IMR-90 (cell line): ENCODE measurements around the gene TBC1D23. TPM values are rescaled to one million over a fixed set of nuclear protein-coding genes. Genes with fewer than 3 reads are reported as not detected.

ENCODE experiments used
- ATAC-seq: fragments of 200-7000 bp; cut with Tn5 transposase; 2 replicates; pipeline ENCODE4 v1.9.1; 2020; ENCODE audit warnings: low read depth, mild to moderate bottlenecking, moderate library complexity
- BruUV-seq: library from RNA; stranded (reverse); fragments of 400-500 nt; replicated peaks from 2 replicates; lab custom pipeline; 2021; lab: Mats Ljungman, UMichigan
- CTCF ChIA-PET: fragments of 300-600 bp; formaldehyde crosslinking; extraction: SDS; loops from one replicate; lab custom pipeline; 2021; ENCODE audit warnings: antibody characterized with exemption; lab: Yijun Ruan, JAX
- POLR2A ChIA-PET: fragments of 300-600 bp; sonication (Branson Sonifier 250); formaldehyde crosslinking; loops from one replicate; lab custom pipeline; 2022; ENCODE audit warnings: antibody characterized with exemption; ENCODE audit not compliant: unreplicated experiment; lab: Charles Lee
- DNase-seq: peaks from one replicate; pipeline ENCODE4 v3.0.0; 2013
- H2AFZ ChIP-seq: replicated peaks from 2 replicates; pipeline ENCODE3; 2013; ENCODE audit warnings: low read length, mild to moderate bottlenecking; ENCODE audit not compliant: poor library complexity
- H2AK5ac ChIP-seq: 2 replicates; pipeline ENCODE4 v1.6.1; 2013; ENCODE audit warnings: low read depth, low read length, inconsistent platforms
- H2AK9ac ChIP-seq: replicated peaks from 2 replicates; pipeline ENCODE3; 2013; ENCODE audit warnings: mild to moderate bottlenecking, low read depth, low read length, moderate library complexity; ENCODE audit not compliant: poor library complexity
- H2BK120ac ChIP-seq: 2 replicates; pipeline ENCODE4 v1.6.1; 2013; ENCODE audit warnings: low read depth, low read length, inconsistent platforms
- H2BK15ac ChIP-seq: 3 replicates; pipeline ENCODE4 v1.6.1; 2013; ENCODE audit warnings: low read depth, low read length, inconsistent platforms
- H2BK20ac ChIP-seq: 2 replicates; pipeline ENCODE4 v1.6.1; 2013; ENCODE audit warnings: low read depth, mild to moderate bottlenecking, inconsistent platforms, low read length, moderate library complexity
- H2BK5ac ChIP-seq: 2 replicates; pipeline ENCODE4 v1.6.1; 2013; ENCODE audit warnings: mild to moderate bottlenecking, low read depth, low read length, inconsistent platforms; ENCODE audit not compliant: poor library complexity, severe bottlenecking
- H3K14ac ChIP-seq: replicated peaks from 2 replicates; pipeline ENCODE4 v1.6.1; 2013; ENCODE audit warnings: low read depth, low read length, inconsistent platforms
- H3K18ac ChIP-seq: 2 replicates; pipeline ENCODE4 v1.6.1; 2013; ENCODE audit warnings: low read depth, low read length, control low read depth
- H3K23ac ChIP-seq: 2 replicates; pipeline ENCODE4 v1.6.1; 2013; ENCODE audit warnings: low read depth, low read length, inconsistent platforms
- H3K27ac ChIP-seq: 2 replicates; pipeline ENCODE4 v1.5.1; 2013; ENCODE audit warnings: mild to moderate bottlenecking, control low read depth, low read length; ENCODE audit not compliant: insufficient read depth
- H3K27me3 ChIP-seq: 2 replicates; pipeline ENCODE4 v1.6.1; 2013; ENCODE audit warnings: low read length; ENCODE audit not compliant: control insufficient read depth, insufficient read depth
- H3K36me3 ChIP-seq: 2 replicates; pipeline ENCODE4 v1.6.1; 2013; ENCODE audit warnings: low read length, mixed read lengths; ENCODE audit not compliant: control insufficient read depth, insufficient read depth
- H3K4ac ChIP-seq: 2 replicates; pipeline ENCODE4 v1.6.1; 2013; ENCODE audit warnings: low read depth, low read length, inconsistent platforms
- H3K4me1 ChIP-seq: 2 replicates; pipeline ENCODE4 v1.6.1; 2013; ENCODE audit warnings: low read length, mixed read lengths; ENCODE audit not compliant: control insufficient read depth, insufficient read depth
- H3K4me2 ChIP-seq: 2 replicates; pipeline ENCODE4 v1.6.1; 2013; ENCODE audit warnings: low read depth, mild to moderate bottlenecking, control low read depth, low read length, moderate library complexity
- H3K4me3 ChIP-seq: 2 replicates; pipeline ENCODE4 v1.5.1; 2013; ENCODE audit warnings: low read depth, mild to moderate bottlenecking, control low read depth, low read length, moderate library complexity; ENCODE audit not compliant: insufficient read depth
- H3K56ac ChIP-seq: 2 replicates; pipeline ENCODE4 v1.6.1; 2013; ENCODE audit warnings: low read length, inconsistent platforms; ENCODE audit not compliant: insufficient read depth; ENCODE audit errors: extremely low read depth
- H3K79me1 ChIP-seq, 2 experiments: 2 replicates each; pipeline ENCODE4 v1.6.1; 2013; ENCODE audit warnings: low read length in 2 of 2, inconsistent platforms in 1 of 2, low read depth in 1 of 2
- H3K9ac ChIP-seq: 2 replicates; pipeline ENCODE4 v1.6.1; 2013; ENCODE audit warnings: low read depth, low read length, control low read depth
- H3K9me1 ChIP-seq: 2 replicates; pipeline ENCODE4 v1.6.1; 2013; ENCODE audit warnings: low read length, inconsistent platforms; ENCODE audit not compliant: insufficient read depth
- H3K9me3 ChIP-seq: 2 replicates; pipeline ENCODE4 v1.6.1; 2013; ENCODE audit warnings: low read length; ENCODE audit not compliant: control insufficient read depth, insufficient read depth
- H4K20me1 ChIP-seq: 2 replicates; pipeline ENCODE4 v1.6.1; 2013; ENCODE audit warnings: low read length, inconsistent platforms; ENCODE audit not compliant: insufficient read depth
- H4K5ac ChIP-seq: 2 replicates; pipeline ENCODE4 v1.6.1; 2013; ENCODE audit warnings: mild to moderate bottlenecking, low read depth, low read length, control low read depth
- H4K8ac ChIP-seq, 2 experiments: 2 replicates each; pipeline ENCODE4 v1.6.1; 2013; ENCODE audit warnings: low read depth in 2 of 2, low read length in 2 of 2, control low read depth in 1 of 2, inconsistent platforms in 1 of 2
- H4K91ac ChIP-seq: 2 replicates; pipeline ENCODE4 v1.6.1; 2013; ENCODE audit warnings: low read depth, low read length, inconsistent platforms; ENCODE audit not compliant: insufficient read depth
- FOS ChIP-seq: fragments of 150-350 bp; IDR thresholded peaks from 2 replicates; pipeline ENCODE4 v1.6.1; 2016; ENCODE audit warnings: low read depth, low read length
- MAZ ChIP-seq: IDR thresholded peaks from 2 replicates; pipeline ENCODE4 v1.6.1; 2012; ENCODE audit warnings: low read depth, mild to moderate bottlenecking, low read length, improper control_type of control experiment, moderate library complexity, borderline replicate concordance
- NFE2L2 ChIP-seq: fragments of 150-350 bp; IDR thresholded peaks from 2 replicates; pipeline ENCODE4 v1.6.1; 2016; ENCODE audit warnings: low read depth, mild to moderate bottlenecking, low read length
- USF2 ChIP-seq: fragments of 150-350 bp; IDR thresholded peaks from 2 replicates; pipeline ENCODE4 v1.6.1; 2017; ENCODE audit warnings: mild to moderate bottlenecking, antibody characterized with exemption, low read length, low read depth
- WGBS, 2 experiments: methylation state at CpG; one replicate each; pipeline versions ENCODE4 v1.1.5 to v1.1.7; 2013; ENCODE audit warnings: missing lambda C conversion rate in 2 of 2; ENCODE audit not compliant: insufficient read length in 1 of 2; ENCODE audit errors: extremely low coverage in 2 of 2; 5-methylcytosine and 5-hydroxymethylcytosine counted together
- dilution Hi-C: fragments of 300-500 bp; cut with HindIII; formaldehyde crosslinking; loops from one replicate; pipeline ENCODE4 v1.14.3; 2018; ENCODE audit warnings: low sequenced_read_pairs; ENCODE audit not compliant: unreplicated experiment
- in situ Hi-C: fragments of 300-500 bp; cut with MboI; formaldehyde crosslinking; loops from 3 replicates; pipeline ENCODE4 v1.14.3; 2019; ENCODE audit warnings: low sequenced_read_pairs, inconsistent platforms, mixed read lengths
- intact Hi-C: fragments of 100-400 bp; cut with micrococcal nuclease; formaldehyde crosslinking; loops from 2 replicates; pipeline ENCODE4 v1.10.0; 2022
- polyA plus RNA-seq, 3 experiments: library from polyadenylated mRNA; depleted of rRNA; stranded (reverse); fragments of >200 nt; gene quantifications; 2 replicates each; pipeline ENCODE4 v1.2.3, GENCODE V29; 2012; ENCODE audit warnings: low replicate concordance in 1 of 3
- total RNA-seq: library from RNA; depleted of rRNA; stranded (reverse); fragments of >200 nt; gene quantifications from 2 replicates; pipeline ENCODE4 v1.2.3, GENCODE V29; 2012

TBC1D23 gene
- total and polyA plus RNA-seq, 2 of the 4 experiments (the other 2 are of a cell fraction) = 21.2 to 67.0 TPM

- CTCF ChIA-PET = no interaction called here
- Histone ChIP-seq H4K5ac (no peak overlapping the region), H2AFZ (no peak overlapping the region), H2AK5ac (0 out of 2 replicates have a peak overlapping the region, but pooled peaks have one; percentile 3), H3K4me2 (no peak overlapping the region), H2BK15ac (peak overlapping the region; percentile 55; the same call in 1 of the 3 replicates), H3K56ac (no peak overlapping the region), H3K18ac (peak overlapping the region; percentile 35), H3K14ac (peak overlapping the region; percentile 44; the same call in 1 of the 2 replicates), H4K8ac (peak overlapping the region in 1 of 2 experiments; percentile 64; a peak in 1 of 4 replicates), H3K9me1 (no peaks in the 10 kb centered on the region), H4K20me1 (no peaks in the 10 kb centered on the region), H3K4me3 (no peak overlapping the region), H3K23ac (no peak overlapping the region), H3K36me3 (no peaks in the 10 kb centered on the region), H2BK120ac (peak overlapping the region; percentile 65; the same call in 1 of the 2 replicates), H2AK9ac (no peak overlapping the region), H4K91ac (no peak overlapping the region), H2BK20ac (peak overlapping the region; percentile 28; the same call in 1 of the 2 replicates), H3K79me1 (no peaks in the 10 kb centered on the region), H2BK5ac (peak overlapping the region; percentile 50), H3K27me3 (no peaks in the 10 kb centered on the region), H3K9me3 (peaks cover 5% of the 10 kb centered on the region), H3K4ac (peak overlapping the region; percentile 68; the same call in 1 of the 2 replicates), H3K4me1 (peaks cover 9% of the 10 kb centered on the region; the same call in 1 of the 2 replicates), H3K27ac (no peak overlapping the region; the same call in 1 of the 2 replicates), H3K9ac (no peak overlapping the region)
- TF ChIP-seq FOS = no peak
- no peak for TF ChIP-seq MAZ
- TF ChIP-seq USF2 = no peak
- TF ChIP-seq NFE2L2 = no peak
- POLR2A ChIA-PET = no interaction called here
- no CpG with 5 or more reads among the region's 2 CpGs for WGBS, 2 experiments
- dilution Hi-C loops = no loop called here
- ATAC-seq = no peak
- intact Hi-C loops = no loop called here
- peak; percentile 58 for DNase-seq
- no TSS peak for BruUV-seq
- in situ Hi-C loops = no loop called here
Measured at GRCh38 chr3:100231668-100232067, 29.1 kb upstream of the TBC1D23 start.
